ENCODE measurements around the gene OPN1MW3.
"Not testable (repeated sequence)": the region's sequence is repeated elsewhere in the genome, so short reads cannot be mapped to it uniquely, and the experiment has no call there.

The OPN1MW3 gene

GRCh38 chrX:154298312-154298711, 40.9 kb downstream of the OPN1MW3 start:
- no peak for DNase-seq

DNA sequence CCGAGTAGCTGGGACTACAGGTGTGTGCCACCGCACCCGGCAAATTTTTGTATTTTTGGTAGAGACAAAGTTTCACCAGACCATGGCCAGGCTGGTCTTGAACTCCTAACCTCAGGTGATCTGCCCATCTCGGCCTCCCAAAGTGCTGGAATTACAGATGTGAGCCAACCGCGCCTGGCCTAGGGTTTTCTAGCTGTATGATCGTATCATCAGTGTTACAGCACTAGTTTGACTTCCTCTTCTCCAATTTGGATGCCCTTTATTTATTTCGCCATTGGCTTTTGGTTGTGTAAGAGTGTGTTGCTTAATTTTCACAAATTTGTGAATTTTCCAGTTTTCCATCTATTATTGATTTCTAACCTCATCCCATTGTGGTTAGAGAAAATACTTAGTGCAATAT, 43.4 kb downstream of the OPN1MW3 start:
- DNase-seq, result no peak

- not testable (repeated sequence) for DNase-seq
Measured at GRCh38 chrX:154302998-154303397, 45.6 kb downstream of the OPN1MW3 start.

DNA sequence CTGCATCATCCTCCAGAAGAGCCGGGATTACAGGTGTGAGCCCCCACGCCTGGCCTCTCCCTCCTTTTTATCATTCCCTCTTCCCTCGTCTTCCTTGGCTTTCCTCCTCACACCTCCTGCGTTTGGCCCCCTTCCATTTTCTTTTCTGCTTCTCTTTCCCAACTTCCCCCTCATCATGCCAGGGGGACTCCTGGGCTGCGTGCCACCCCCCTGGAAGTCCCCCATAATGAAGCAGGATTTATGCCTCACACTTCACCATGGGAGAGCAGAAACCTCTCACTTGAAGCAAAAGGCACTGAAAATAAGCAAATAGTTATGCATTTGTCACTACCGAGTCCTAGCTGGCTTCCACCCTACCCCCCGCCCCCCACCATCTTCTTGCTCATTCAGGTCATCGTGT, 46.1 kb downstream of the OPN1MW3 start:
- no peak for DNase-seq

DNA sequence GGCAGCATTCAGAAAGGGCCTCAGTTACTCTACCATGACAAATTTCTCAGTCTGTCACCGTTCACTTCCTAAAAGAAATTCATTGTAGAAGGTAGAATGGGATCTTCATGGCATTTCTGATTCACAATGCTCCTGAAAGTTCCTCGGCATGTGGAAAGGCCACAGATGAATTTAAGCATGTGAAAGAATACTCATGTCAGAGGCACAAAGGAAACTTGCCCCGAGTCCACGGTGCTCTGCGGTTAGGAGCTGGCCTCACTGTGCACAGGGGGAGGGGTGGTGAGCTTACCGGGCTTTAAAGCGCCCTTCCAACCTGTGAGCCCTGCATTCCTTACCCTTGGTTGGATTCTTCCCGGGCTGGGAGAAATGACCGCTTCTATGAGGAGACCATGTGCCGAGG, 47.5 kb downstream of the OPN1MW3 start:
- no peak for DNase-seq

DNA sequence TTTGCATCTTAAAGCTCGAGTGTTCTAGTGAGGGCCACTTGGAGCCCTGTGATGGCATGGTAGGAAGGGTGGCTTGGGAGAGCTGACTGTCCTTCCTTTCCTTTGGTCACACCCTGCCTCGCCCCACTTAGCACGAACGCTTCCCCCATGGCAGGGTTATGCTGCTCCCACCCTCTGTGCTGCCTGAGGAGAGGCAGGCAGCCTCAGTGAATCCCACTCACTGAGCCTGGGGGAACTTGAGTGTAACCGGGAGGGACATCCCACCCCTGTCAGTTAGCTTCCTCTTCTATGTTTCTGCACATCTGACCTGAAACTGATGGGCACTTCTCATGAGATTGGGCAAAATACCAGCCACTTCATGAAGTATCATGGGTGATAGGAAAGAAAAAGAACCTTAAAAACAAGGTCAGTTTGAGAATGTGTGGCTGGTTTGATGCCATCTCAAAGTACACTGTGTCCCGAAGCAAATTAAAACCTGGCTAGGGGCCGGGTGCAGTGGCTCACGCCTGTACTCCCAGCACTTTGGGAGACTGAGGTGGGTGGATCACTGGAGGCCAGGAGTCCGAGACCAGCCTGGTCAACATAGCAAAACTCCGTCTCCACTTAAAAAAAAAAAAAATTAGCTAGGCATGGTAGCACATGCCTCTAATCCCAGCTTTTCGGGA, 48.3 kb downstream of the OPN1MW3 start:
- no peak for DNase-seq

DNA sequence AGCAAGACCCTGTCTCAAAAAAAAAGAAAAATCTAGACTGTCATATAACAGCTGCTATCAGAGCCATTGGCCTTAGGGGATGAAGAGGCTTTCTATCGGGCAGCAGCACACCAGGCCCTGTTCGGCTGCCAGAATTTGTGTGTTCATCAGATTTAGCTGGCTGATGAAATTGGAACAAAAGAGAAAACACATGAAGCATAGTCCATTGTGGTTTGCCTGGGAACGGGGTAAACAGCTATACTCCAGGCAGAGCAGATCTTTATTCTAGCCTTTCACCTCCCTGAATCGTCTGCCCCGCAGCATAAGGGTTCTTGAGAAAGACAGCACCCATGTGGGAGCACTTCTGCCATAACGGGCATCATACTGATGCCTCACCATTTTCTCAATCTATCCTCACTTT, 49.8 kb downstream of the OPN1MW3 start:
- DNase-seq, result no peak

- peak; percentile 74 for DNase-seq
Measured at GRCh38 chrX:154308108-154308946, 50.9 kb downstream of the OPN1MW3 start.

GRCh38 chrX:154309041-154309775, 51.8 kb downstream of the OPN1MW3 start:
- DNase-seq, result no peak

GRCh38 chrX:154310616-154311536, 53.5 kb downstream of the OPN1MW3 start:
- no peak for DNase-seq

GRCh38 chrX:154312116-154312515, 54.7 kb downstream of the OPN1MW3 start:
- no peak for DNase-seq

DNA sequence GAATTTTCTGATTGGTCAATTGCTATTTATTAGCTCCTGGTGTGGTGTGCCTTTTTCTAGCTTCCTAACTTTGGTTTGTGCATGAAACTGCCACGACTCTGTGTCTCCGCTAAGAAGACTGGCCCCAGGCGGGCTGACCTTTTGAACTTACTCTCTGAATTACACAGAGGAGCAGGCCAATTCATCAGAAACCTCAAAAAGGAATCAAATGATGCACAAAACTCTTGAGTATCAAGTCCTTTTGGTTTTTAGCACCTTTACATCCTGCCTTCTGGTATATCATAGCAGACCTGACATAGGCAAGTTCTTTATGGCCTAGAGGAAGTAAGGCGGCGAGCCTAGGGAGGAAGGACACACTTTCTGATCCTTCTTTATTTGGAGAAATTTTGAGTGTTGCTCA, 55.8 kb downstream of the OPN1MW3 start:
- no peak for DNase-seq

- DNase-seq, result no peak
Measured at GRCh38 chrX:154315416-154315815, 58.0 kb downstream of the OPN1MW3 start.

DNA sequence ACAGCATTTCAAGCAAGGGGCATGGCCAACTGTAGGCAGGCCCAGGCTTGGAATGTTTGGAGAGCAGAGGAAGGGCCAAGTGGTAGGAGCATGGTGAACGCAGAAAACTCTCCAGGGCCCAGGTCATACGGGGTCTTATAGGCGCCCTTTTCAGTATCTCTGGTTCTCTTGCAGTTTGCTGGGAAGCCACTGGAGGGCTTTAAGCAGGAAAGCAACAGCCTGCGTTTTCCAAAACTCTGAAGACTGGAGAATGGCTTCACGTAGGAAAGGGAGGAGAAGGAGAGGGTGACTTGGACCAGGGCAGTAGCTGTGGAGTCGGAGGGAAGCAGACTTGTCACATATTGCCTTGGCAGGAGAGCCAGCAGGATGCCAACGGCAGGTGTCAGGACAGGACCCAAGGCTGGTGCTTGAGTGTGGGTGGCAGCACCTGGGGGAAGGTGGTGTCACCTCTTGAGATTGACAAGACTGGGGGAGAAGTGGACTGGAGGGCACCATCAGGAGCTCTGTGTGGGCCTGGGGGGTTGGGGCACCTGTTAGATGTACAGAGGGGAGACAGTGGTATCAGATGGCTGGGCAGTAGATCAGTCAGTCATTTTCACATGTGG, 60.1 kb downstream of the OPN1MW3 start:
- DNase-seq, result no peak

GRCh38 chrX:154320406-154320805, 63.0 kb downstream of the OPN1MW3 start:
- no peak for DNase-seq
